LNCAP (cell line): Measurements from ENCODE around the gene A3GALT2.

ENCODE experiments used
- TF ChIP-seq, protein P1 (sequence below): fragments of 450-650 bp; IDR thresholded peaks from 2 replicates; pipeline ENCODE4 v1.5.1; 2017; ENCODE audit warnings: mild to moderate bottlenecking

Gene A3GALT2

DNA sequence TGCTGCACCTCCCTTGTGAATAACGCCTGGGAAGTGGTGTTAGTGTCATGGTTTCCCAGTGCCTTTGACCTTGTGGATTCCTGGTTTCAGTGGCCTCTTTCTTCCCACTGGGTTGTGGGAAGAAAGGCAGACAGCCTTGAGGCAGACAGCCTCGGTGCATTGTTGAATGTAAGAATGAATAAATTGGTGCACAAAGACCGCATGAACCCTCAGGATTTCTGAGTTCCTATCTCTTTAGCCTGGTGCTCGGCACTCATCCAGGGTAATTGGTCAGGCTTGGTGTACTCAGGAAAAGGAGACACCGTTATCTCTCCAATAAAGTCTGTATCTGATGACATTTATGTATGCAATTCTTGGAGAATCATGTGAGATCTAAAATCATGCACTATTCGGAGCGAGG, 59.6 kb downstream of the A3GALT2 start:
- TF ChIP-seq, protein P1, sequence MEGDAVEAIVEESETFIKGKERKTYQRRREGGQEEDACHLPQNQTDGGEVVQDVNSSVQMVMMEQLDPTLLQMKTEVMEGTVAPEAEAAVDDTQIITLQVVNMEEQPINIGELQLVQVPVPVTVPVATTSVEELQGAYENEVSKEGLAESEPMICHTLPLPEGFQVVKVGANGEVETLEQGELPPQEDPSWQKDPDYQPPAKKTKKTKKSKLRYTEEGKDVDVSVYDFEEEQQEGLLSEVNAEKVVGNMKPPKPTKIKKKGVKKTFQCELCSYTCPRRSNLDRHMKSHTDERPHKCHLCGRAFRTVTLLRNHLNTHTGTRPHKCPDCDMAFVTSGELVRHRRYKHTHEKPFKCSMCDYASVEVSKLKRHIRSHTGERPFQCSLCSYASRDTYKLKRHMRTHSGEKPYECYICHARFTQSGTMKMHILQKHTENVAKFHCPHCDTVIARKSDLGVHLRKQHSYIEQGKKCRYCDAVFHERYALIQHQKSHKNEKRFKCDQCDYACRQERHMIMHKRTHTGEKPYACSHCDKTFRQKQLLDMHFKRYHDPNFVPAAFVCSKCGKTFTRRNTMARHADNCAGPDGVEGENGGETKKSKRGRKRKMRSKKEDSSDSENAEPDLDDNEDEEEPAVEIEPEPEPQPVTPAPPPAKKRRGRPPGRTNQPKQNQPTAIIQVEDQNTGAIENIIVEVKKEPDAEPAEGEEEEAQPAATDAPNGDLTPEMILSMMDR: no peak

DNA sequence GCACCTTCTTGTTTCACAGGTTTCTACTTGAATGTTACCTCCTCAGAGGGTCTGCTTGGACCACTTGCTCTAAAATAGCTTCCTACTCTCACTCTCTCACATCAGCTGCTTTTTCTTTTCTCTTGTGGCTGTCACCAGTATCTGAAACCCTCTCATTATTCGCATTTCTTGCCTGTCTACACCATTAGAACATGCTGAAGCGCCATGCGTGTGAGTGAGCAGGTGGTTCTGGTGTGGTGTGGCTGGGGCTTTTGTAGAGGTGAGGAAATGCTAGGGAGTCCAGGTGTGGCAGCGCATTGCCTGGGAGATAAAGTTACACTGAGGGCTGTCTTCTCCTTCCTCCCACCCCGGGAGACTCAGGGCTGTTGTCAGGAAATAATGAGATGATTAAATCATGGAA, 60.5 kb downstream of the A3GALT2 start:
- TF ChIP-seq, protein P1: no peak

- TF ChIP-seq, protein P1: no peak
Observed at GRCh38 chr1:33259879-33260278, 61.0 kb downstream of the A3GALT2 start.

DNA sequence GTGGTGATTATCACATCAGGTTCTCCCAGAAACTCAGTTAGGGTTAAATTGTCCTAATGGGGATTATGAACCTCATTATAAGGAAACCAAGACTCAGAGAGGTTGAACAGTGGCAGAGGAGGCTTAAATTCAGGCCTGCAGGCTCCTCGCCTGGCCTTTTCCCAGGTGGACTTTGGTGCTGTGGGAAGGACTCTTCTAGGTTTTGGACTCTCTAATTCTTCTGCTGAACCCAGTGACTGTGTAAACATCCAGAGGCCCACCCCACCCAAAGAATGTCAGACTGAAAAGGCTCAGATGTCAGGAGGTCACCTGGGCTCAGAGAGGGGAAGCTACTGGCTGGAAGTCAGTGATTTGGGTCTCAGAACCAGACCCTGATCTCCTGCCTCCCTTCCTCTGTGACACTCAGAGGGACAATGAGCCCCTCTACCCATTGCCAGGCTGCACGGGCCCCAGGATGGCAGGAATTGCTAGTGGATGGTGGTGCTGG, 62.1 kb downstream of the A3GALT2 start:
- TF ChIP-seq, protein P1: no peak

- TF ChIP-seq, protein P1: no peak
Observed at GRCh38 chr1:33257772-33258712, 62.9 kb downstream of the A3GALT2 start.

DNA sequence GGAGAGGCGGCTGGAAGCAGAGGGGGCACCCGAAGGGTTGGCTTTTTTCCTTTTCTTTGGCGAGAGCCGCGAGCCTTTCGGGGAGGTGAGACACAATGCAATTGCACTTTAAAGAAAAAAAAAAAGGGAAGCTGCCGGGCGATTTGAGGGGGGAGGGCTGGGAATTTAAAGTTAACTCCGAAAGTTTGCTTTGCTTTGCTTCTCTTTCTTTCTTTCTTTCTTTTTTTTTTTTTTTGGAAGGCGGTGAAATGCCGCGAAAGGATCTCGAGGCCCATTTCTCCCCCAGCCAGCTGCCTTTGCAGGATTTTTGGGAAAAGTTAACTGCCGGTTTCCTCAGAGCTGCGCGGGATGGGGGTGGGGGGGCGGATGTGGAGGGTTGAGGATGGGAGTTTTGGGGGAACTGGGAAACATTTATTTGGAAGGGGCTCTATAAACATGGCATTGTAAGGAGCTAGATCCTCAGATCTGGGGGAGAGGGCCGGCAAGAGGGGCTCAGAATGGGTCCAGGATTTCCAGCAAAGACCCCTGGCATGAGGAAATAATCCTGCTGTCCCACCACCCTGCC, 63.6 kb downstream of the A3GALT2 start:
- TF ChIP-seq, protein P1: no peak
